Vagina (tissue), 2 donors: ENCODE measurements around the gene TBC1D22A. TPM values are rescaled to one million over a fixed set of nuclear protein-coding genes. Genes with fewer than 3 reads are reported as not detected.

ENCODE experiments used
- DNase-seq, 2 donors: peaks; one replicate each; pipeline ENCODE4 v3.0.0-alpha.2; 2017; ENCODE audit errors: extremely low spot score in 2 of 2
- H3K27ac ChIP-seq: fragments of 200-600 bp; sonication (generic); one replicate; pipeline ENCODE4 v1.5.1; 2019
- H3K27me3 ChIP-seq: fragments of 200-600 bp; sonication (generic); one replicate; pipeline ENCODE4 v1.5.1; 2019
- H3K36me3 ChIP-seq, 2 donors: fragments of 200-600 bp; sonication (generic); one replicate each; pipeline ENCODE4 v1.5.1; 2017 to 2019
- H3K4me1 ChIP-seq: fragments of 200-600 bp; sonication (generic); one replicate; pipeline ENCODE4 v1.5.1; 2019
- H3K4me3 ChIP-seq, 2 donors: fragments of 200-600 bp; sonication (generic); 1 replicate in 1 of 2; 2 replicates in 1 of 2; pipeline ENCODE4 v1.5.1; 2016 to 2019
- H3K9me3 ChIP-seq: fragments of 200-600 bp; sonication (generic); one replicate; pipeline ENCODE4 v1.5.1; 2019
- POLR2A ChIP-seq, 2 donors: fragments of 450-650 bp; IDR thresholded peaks; one replicate each; pipeline ENCODE4 v1.6.1; 2017; ENCODE audit warnings: antibody characterized with exemption in 2 of 2, mild to moderate bottlenecking in 2 of 2, moderate library complexity in 2 of 2
- POLR2AphosphoS5 ChIP-seq, 2 donors: sonication (generic); formaldehyde crosslinking; IDR thresholded peaks; one replicate each; pipeline ENCODE4 v1.9.0; 2017; ENCODE audit warnings: antibody characterized with exemption in 2 of 2, mild to moderate bottlenecking in 2 of 2, low read depth in 1 of 2; ENCODE audit not compliant: insufficient read depth in 1 of 2
- intact Hi-C: fragments of 100-400 bp; cut with DNase I; formaldehyde crosslinking; loops from one replicate; pipeline ENCODE4 v1.15.1; 2023
- total RNA-seq: library from RNA; depleted of rRNA; stranded (reverse); fragments of >200 nt; gene quantifications from one replicate; pipeline ENCODE4 v1.2.3, GENCODE V29; 2016
- TF ChIP-seq, protein P1 (sequence below), 3 experiments: fragments of 450-650 bp in 2 of 3; fragments of 200-600 bp in 1 of 3; sonication (generic) in 1 of 3; IDR thresholded peaks; one replicate each; pipeline ENCODE4 v1.5.1; 2017 to 2019; ENCODE audit warnings: antibody characterized with exemption in 3 of 3, mild to moderate bottlenecking in 2 of 3, moderate library complexity in 2 of 3

Gene TBC1D22A
- total RNA-seq, 1 donor from 2014 or later, result 38.3 TPM

DNA sequence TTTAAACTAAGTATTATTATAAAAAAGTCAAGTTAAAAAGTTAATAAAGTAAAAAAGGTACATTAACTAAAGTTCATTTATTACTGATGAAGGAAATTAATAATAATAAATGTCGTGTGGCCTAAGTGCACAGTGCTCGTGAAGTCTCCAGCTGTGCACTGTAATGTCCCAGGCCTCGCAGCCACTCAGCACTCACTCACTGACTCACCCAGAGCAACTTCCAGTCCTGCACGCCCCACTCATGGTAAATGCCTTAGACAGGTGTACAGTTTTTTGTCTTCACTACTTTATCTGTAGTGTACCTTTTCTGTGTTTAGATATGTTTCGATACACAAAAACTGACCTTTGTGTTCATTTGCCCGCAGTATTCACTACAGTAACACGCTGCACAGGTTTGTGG lies 175.5 kb downstream of the TBC1D22A start:
- Histone ChIP-seq H3K4me1 (peaks cover 25% of the 10 kb centered on the region), H3K27me3 (no peaks in the 10 kb centered on the region), H3K4me3 (no peak overlapping the region), H3K36me3 (no peaks in the 10 kb centered on the region), H3K9me3 (no peaks in the 10 kb centered on the region), H3K27ac (no peak overlapping the region)
- peak in 1 of 2 donors; percentile 42 for DNase-seq
- TF ChIP-seq, protein P1, sequence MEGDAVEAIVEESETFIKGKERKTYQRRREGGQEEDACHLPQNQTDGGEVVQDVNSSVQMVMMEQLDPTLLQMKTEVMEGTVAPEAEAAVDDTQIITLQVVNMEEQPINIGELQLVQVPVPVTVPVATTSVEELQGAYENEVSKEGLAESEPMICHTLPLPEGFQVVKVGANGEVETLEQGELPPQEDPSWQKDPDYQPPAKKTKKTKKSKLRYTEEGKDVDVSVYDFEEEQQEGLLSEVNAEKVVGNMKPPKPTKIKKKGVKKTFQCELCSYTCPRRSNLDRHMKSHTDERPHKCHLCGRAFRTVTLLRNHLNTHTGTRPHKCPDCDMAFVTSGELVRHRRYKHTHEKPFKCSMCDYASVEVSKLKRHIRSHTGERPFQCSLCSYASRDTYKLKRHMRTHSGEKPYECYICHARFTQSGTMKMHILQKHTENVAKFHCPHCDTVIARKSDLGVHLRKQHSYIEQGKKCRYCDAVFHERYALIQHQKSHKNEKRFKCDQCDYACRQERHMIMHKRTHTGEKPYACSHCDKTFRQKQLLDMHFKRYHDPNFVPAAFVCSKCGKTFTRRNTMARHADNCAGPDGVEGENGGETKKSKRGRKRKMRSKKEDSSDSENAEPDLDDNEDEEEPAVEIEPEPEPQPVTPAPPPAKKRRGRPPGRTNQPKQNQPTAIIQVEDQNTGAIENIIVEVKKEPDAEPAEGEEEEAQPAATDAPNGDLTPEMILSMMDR (IDR thresholded peaks at IDR 0.05), result no peak
- TF ChIP-seq POLR2AphosphoS5 (IDR thresholded peaks at IDR 0.05; ENCODE audit: insufficient read depth in 1 of 2, low read depth in 1 of 2) (no peak), POLR2A (IDR thresholded peaks at IDR 0.05) (no peak)
- intact Hi-C loops, result no loop called here

DNA sequence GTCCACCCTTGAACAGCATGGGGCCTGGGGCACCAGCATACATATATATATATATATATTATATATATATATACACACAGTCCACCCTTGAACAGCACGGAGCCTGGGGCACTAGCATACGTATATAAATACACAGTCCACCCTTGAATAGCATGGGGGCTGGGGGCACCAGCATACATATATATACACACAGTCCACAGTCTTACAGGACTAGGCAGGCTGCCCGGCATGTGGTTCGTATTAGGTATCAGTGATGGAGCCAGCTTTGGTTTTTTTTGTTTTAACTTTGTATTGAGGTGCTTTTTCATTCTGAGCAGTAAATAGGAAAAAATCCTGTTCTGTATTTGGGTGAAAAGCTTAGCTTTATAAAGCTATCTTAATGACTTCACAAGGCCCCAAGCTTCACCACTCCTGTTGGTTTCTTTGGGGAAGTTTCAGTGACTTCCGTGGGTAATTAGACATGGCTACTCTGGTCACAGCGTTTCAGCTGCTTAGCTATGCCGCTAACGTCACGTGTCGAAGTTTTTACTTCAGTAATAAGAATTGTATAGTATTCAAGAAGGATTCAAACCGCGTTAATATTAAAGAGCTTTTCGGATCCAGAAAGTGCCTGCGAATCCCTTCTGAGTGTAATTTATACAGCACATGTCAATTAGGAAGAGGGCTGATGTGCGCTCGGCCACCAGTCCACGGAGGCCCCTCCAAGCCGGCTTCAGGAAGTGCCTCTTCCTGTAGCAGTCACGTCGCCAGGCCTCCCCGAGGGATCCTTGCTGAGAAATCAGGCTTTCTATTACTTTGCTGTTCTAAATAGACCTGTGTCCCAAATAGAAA lies 179.7 kb downstream of the TBC1D22A start:
- TF ChIP-seq, protein P1 (IDR thresholded peaks at IDR 0.05), result no peak
- no peak for TF ChIP-seq POLR2AphosphoS5 (IDR thresholded peaks at IDR 0.05; ENCODE audit: insufficient read depth in 1 of 2, low read depth in 1 of 2)
- TF ChIP-seq POLR2A (IDR thresholded peaks at IDR 0.05), result no peak
- DNase-seq, result peak; percentile 52 to 77
- H3K4me1 ChIP-seq, result no peaks in the 10 kb centered on the region
- H3K36me3 ChIP-seq, result no peaks in the 10 kb centered on the region
- intact Hi-C loops, result no loop called here
- no peaks in the 10 kb centered on the region for H3K27me3 ChIP-seq
- H3K4me3 ChIP-seq, result peak overlapping the region in 1 of 2 donors; percentile 0
- H3K27ac ChIP-seq, result peak overlapping the region; percentile 21
- no peaks in the 10 kb centered on the region for H3K9me3 ChIP-seq

DNA sequence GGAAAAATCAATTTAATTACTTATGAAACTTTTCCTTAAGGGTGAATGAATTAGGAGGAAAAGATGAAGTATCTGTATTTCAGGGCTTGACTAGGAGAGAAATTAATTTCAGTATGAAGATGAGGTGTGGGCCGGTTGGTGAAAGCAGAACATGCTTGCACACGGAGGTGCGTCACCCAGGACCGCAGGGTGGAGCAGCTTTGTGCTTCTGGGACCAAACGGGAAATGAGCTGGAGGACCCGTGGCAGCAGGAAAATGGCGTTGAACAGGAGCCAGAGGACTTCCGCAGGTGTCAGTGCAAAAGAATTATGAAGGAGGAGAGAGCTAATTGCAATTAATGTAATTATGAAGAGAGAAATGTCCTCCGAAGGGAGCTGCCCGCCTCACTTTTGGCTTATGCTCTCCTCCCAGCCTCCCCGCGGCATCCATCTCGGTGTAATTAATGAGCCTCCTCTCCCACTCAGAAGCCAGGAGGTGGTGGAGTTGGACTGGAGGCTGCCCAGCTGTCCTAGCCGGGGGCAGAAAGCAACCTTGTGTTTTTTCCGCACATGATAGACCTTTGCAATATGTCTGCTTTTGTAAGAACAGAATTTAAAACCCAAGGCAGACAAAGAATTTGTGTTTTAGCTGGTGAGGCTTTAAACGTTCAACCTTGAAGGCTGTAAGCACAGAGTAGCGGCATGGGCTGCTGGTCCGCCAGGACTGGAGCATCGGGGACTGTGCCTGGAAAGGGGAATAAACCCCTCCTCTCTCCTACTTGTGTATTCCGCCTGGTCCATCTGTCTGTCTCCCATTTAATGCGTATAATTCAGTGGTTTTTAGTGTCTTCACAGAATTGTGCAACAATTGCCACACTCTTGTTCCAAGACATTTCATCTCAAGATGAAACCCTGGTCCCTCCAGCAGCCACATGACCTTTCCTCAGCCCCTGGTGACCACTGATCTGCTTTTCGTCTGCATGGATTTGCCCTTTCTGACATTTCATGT lies 180.6 kb downstream of the TBC1D22A start:
- peak; percentile 61 to 64 for DNase-seq
- H3K27ac ChIP-seq, result no peak overlapping the region
- no peaks in the 10 kb centered on the region for H3K36me3 ChIP-seq
- peak overlapping the region in 1 of 2 donors; percentile 0 for H3K4me3 ChIP-seq
- H3K4me1 ChIP-seq, result no peaks in the 10 kb centered on the region
- intact Hi-C loops, result no loop called here
- H3K27me3 ChIP-seq, result no peaks in the 10 kb centered on the region
- no peak for TF ChIP-seq POLR2A (IDR thresholded peaks at IDR 0.05)
- TF ChIP-seq, protein P1 (IDR thresholded peaks at IDR 0.05), result no peak
- TF ChIP-seq POLR2AphosphoS5 (IDR thresholded peaks at IDR 0.05; ENCODE audit: insufficient read depth in 1 of 2, low read depth in 1 of 2), result no peak
- H3K9me3 ChIP-seq, result no peaks in the 10 kb centered on the region

DNA sequence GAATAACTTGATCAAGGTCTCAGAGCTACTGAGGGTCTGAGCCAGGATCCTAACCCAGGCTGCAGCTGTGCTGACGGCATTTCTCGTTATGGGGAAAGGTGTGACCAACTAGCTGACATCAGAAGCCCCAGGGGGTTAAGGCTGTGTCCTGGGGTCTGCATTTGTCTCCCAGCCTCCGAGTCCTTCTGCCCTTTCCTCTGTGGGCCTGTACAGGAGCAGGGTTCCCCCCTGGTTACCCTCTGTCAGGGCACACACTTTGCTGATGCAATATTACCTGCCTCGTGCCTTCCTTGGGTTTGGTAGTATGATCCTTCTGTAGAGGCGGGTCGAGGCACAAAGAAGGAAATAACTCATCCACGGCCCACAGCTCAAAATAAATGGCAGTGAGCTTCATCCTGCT lies 183.0 kb downstream of the TBC1D22A start:
- TF ChIP-seq, protein P1 (IDR thresholded peaks at IDR 0.05), result no peak
- TF ChIP-seq POLR2A (IDR thresholded peaks at IDR 0.05), result no peak
- Histone ChIP-seq H3K27me3 (no peaks in the 10 kb centered on the region), H3K4me3 (no peak overlapping the region), H3K4me1 (no peaks in the 10 kb centered on the region), H3K27ac (no peak overlapping the region), H3K36me3 (no peaks in the 10 kb centered on the region), H3K9me3 (no peaks in the 10 kb centered on the region)
- peak; percentile 52 to 92 for DNase-seq
- intact Hi-C loops, result no loop called here
